ENCODE data around the gene TTC34.

The TTC34 gene

DNA sequence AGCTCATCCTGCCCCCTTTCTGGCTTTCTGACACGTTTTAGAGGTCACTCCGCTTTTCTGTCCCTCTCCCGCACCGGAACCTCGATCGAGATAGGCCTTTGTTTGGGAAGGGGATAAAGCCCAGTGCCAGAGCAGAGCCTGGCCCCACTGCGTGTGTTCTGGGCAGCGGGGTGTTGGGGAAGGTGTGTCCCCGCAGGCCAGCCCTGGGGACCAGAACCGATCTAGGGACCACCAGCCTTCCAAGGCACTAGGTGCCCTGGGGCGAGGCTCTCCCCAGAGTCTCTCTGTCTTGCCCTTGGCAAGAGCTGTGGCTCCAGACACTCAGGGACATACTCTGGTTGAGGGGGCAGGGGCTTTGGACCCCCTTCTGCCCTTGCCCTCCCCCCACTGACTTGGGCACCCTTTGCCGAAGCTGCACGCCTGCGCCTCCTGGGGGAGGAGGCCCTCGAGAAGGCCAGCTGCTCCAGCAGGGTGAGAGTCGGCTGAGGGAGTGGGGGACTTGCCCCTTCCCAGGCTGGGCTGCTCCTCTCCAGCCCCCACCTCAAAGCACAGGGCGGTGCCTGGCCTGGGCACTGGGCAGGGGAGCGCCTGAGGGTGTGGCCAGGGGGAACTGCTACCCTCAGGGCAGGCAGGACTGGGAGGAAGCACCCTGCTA, 198.5 kb downstream of the TTC34 start:
- DNase-seq: no peak

DNA sequence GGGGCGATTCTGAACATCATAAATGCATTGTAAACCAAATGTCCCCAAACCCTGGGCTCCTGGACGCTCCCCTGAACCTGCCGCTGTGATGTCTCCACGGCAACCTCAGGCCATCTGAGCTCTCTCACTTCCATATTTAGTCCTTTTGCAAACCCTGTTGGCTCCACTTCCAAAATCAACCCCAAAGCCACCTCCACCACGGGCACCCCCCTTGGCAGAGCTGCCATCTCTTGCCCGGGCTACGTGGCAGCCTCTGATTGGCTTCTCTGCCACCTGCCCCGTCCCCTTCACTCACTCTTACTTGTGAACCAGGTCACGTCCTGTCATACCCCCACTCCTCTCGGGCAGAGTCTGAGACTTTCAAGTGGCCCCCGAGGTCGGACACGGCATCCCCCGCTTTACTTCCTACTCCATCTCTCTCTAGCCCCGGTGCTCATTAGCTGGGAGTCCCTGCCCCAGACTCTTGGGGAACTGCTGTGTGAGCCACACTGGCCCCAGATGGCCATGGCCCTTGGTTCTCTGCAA, 199.1 kb downstream of the TTC34 start:
- DNase-seq: no peak

- no peak for DNase-seq
These were observed 199.7 kb downstream of the TTC34 start for GRCh38 chr1:2601721-2602303.

- DNase-seq: no peak
These were observed 203.1 kb downstream of the TTC34 start for GRCh38 chr1:2598329-2598931.

DNA sequence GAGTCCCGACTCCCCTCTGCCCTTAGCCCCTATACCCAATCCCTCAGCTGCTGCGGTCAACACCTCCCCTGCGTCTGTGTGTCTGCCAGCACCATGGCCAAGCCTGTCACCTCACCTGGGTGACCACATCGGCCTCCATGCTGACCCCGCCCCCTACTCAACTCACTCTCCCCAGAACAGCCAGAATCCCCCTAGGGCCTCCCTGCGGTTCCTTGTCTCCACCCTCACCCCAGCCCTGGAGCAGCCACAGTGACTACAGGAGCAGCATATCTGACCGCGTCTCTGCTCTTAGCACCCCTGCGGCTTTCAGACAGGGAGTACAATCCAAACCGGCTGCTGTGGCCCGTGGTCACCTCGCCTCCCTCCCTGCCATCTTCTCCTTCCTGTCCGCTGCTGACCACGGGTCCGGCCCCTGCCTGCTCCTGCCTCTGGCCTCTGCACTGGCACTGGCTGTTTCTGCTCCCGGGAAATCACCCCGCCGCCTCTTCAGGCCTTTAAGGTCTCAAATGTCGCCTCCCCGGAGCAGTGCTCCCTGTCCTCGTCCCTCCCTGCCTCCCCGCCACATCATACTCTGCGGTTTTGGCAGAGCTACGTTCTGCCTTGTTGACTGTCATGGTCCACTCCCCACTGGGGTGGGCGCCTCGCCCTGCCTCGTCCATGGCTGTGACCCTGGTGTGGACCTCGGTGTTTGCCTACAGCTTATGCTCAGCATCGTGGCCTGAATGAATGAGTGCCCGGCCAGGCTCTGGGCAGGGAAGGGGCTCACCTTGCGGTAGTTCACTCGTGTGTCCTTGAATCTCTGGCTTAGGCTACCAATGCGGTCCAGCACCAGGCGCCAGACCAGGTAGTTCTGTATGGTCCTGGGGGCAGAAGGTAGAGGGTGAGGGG, 203.8 kb downstream of the TTC34 start:
- no peak for DNase-seq

DNA sequence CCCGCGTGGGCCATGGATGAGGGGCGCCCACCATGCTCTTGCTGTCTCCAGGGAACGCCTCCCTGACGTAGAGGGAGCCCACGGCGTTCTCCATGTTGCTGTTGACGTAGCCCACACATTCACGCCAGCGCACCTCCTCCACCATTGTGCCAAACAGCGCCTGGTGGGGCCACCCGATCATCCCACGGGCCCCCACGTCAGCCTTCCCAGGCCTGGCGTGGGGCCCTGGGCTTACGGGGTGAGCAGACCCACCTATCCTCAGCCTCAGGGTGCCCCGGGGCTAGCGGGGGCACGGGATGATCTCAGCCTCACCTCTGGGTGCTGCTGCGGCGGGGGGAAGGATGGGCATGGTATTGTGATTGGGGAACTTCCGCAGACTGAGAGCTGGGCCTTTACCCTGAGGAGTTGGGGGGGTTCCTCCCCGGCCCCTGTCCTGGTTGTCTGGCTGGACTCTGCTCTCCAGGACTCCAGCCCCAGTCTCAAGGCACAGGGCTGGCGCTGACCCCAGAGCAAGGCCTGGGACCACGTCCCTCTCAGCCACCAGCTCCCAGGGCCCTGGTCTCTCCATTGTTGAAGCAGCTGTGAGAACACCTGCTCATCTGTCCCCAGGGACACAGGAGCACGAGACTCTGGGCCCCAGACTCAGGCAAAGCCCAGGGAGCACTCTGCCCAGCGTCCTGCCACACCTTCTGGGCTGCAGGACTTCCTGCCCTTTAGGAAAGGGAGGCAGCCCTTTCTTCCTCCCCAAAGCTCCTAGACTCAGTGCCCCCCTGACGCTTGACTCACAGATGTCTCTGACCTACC, 204.8 kb downstream of the TTC34 start:
- DNase-seq: no peak

GRCh38 chr1:2595812-2596529, 205.5 kb downstream of the TTC34 start:
- no peak for DNase-seq

- no peak for DNase-seq
These were observed 206.2 kb downstream of the TTC34 start for GRCh38 chr1:2595261-2595811.

GRCh38 chr1:2594641-2595131, 206.8 kb downstream of the TTC34 start:
- no peak for DNase-seq

GRCh38 chr1:2594001-2594640, 207.4 kb downstream of the TTC34 start:
- no peak for DNase-seq

GRCh38 chr1:2593251-2593878, 208.1 kb downstream of the TTC34 start:
- no peak for DNase-seq

DNA sequence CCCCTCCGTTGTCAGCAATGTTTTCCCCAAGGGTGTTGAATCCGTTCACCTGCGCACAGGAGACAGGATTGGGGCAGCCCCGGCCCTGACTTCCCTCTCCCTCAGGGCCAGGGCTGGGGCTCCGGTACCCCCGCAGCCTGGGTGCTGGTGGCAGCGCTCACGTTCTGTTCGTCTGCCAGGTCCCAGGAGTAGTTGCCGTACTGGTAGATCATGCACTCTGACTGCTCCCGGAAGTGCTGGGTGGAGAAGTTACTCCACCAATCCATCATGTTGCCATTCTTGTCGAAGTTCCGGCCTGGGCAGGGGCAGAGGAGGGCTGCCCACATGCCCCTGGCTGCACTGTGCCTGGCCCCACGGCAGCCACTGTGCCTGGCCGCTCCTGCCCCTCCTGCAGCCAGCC, 208.8 kb downstream of the TTC34 start:
- no peak for DNase-seq

GRCh38 chr1:2591581-2592261, 209.8 kb downstream of the TTC34 start:
- no peak for DNase-seq

DNA sequence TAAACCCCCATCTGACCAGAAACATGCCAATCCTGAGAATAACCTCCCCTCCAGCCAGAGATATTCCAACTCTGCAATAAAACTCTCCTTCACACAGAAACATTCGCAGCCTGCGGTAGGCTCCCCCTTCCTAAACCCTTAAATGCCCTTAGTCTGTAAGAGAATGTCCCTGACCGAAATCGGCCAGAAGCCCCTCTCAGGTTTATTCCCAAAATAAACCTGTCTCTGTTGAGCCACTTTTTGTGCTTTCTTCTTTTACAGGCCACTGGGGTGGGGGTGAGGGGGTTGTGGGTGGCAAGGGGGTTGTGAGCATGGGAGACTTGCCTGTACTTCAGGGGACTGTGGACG, 210.3 kb downstream of the TTC34 start:
- DNase-seq: no peak

- no peak for DNase-seq
These were observed 211.0 kb downstream of the TTC34 start for GRCh38 chr1:2590233-2591141.

DNA sequence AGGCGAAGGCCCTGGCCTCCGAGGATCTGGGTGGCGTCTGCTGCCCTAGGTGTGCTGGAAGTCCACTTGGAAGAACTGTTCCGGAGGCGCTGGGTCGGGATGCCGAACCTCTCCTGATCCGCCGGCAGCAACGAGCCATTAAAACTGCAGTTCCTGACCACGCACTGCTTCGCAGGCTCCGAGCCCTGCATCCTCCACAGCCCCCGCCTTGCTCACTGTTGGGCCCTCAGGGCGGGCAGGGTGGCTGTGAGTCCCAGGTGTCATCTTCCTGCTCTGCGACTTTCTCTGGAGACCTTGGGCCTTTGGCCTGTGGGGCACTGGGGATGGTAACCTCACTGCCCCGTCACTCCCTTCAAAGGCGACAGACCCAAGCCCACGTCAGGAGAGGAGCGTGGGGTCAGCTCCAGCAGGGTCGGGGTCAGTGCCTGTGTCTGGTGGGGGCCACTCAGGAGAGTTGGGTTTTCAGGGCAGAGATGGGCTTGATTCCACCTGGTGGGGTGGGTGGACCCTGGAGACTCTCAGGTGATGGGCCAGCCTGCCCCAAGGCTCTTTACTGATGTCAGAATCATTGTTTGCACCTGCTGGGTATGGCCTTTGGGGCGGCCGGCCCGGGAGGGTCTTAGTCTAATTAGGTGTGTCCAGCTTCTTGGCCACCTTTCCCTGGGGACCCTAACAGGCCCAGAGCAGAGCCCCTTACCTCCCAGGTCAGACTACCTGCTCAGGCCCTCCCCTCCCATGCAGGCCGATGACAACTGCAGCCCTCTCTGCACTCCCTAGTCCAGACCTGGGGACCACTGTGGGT, 211.9 kb downstream of the TTC34 start:
- no peak for DNase-seq

- no peak for DNase-seq
These were observed 212.6 kb downstream of the TTC34 start for GRCh38 chr1:2588661-2589430.

All from effector CD8-positive, alpha-beta T cell (primary cell).